NCI-H2171 treated with DMSO at 0.1 percent for 48 hours (cell line): ENCODE data around the gene LRRC10B.

Experiments used
- DNase-seq: peaks from one replicate; lab custom pipeline; 2025; lab: John Stamatoyannopoulos, UW

LRRC10B gene

DNA sequence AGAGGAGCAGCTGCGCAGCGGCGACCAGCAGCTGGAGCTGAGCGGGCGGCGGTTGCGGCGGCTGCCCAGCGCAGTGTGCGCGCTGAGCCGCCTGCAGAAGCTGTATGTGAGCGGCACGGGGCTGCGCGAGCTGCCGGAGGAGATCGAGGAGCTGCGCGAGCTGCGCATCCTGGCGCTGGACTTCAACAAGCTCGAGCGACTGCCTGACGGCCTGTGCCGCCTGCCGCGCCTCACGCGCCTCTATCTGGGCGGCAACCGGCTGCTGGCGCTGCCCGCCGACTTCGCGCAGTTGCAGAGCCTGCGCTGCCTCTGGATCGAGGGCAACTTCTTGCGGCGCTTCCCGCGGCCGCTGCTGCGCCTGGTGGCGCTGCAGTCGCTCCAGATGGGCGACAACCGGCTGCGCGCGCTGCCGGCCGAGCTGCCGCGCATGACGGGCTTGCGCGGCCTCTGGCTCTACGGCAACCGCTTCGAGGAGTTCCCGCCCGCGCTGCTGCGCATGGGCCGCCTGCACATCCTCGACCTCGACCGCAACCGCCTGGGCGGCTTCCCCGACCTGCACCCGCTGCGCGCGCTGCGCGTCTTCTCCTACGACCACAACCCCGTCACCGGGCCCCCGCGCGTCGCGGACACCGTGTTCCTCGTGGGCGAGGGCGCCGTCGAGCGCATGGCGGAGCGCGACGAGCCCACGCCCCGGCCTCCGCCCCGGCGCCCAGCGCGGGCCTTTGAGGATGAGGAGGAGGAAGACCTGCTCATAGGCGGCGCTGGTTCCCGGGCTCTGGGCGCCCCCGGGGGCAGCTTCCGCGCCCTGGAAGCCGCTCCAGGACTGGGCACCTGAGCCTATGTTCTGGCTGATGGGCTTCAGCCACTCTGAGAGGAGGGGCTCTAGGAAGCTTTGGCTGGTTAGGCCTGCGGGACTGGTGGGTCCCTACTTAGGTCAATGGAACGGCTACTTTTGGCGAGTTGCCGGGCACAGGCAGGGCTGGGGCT lies 787 bp downstream of the LRRC10B start:
- peak; percentile 89 for DNase-seq

DNA sequence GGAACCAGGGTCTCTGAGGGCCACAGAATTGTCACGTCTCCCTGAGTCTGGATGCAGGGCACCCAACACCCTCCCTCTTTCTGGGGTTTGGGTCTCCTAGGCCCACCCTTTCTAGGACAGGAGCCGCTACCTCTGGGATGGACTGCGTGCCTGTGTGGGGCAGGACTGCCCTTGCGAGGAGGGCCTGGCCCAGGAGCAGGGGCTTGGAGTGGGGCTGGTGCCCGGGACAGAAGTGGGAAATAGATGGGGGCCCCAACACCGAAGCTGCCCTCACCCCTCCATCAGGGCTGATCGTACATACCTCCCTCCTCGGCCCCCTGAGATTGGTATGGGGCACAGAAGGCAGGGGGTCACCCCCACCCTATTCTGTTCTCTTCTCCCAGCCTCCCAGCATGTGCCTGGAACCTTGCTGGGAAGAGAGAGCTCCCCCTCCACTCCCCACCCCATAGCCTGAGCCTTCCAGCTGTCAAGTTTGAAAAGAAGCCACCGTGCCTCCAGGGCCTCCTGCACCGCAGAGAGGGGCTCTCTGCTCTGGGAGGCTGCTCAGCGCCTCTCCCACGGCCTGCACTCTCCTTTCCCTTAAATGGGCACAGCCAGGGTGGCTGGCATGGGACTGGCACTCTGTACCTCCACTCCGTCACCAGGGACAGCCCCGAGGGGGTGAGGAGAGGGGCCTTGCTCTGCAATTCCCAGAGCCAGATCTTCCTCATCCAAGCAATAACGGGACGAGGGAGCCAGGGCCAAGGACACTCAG lies 1.8 kb downstream of the LRRC10B start:
- peak; percentile 60 for DNase-seq

- peak; percentile 25 for DNase-seq
These were observed 2.4 kb downstream of the LRRC10B start for GRCh38 chr11:61510974-61511373.

DNA sequence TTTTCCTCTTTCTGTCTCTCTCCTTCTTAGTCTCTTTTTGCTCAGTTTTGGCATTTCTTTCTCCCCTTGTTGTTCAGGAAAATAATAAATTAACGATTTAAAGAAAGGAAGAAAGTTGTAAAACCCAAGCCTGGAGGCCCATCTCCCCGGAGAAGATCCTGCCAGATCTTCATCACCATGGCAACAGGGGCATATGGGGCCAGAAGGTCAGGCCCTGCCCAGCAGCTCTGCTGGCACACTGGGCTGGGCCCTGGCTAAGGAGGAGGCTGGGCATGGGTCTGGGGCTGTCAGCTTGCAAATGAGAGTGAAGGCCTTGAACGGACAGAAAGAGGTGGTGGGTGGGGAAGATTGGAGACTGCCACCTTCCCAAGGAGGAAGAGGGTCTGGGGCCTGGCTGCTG lies 2.8 kb downstream of the LRRC10B start:
- no peak for DNase-seq

- DNase-seq, result peak; percentile 58
These were observed 3.9 kb downstream of the LRRC10B start for GRCh38 chr11:61512435-61512834.

- DNase-seq, result peak; percentile 84
These were observed 4.7 kb downstream of the LRRC10B start for GRCh38 chr11:61513143-61513765.

GRCh38 chr11:61514050-61514917 lies 5.7 kb downstream of the LRRC10B start:
- no peak for DNase-seq

GRCh38 chr11:61515686-61516085 lies 7.1 kb downstream of the LRRC10B start:
- no peak for DNase-seq

GRCh38 chr11:61516191-61516590 lies 7.6 kb downstream of the LRRC10B start:
- DNase-seq, result no peak

GRCh38 chr11:61516675-61517572 lies 8.4 kb downstream of the LRRC10B start:
- DNase-seq, result no peak

DNA sequence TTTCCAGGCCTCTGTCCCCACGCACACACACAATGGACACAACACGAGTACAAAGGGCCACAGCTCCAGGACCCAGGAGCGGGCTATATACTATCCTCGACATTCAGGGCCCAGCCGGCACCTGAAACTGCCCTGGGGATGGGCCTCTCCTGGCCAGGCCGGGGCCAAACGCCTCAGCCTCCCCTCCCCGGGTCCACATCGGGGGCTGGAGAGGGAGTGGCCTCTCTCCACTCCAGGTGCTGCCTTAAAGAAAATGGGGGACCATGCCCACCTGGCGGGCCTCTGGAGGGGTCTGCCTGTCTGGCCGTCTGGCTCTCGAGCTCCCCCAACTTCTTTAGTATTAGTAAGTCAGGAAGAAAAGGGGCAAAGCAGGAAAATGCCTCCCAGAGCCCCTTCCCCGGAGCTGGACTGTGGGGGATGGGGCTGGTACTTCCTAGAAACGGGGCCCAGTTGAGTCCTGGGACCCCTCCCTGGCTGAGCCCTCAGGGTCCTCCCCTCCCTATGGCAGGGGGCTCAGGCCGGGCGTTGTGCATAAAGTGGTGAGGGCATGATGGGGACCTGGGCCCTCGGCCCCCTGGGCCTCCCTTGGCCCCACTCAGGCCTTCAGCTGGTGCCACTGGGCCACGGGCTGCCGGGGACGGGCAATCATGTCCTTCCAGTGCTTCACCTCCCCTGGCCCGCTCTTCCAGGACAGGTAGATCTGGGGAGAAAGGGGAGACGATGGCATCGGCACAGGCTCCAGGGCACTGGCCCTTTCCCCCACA lies 9.7 kb downstream of the LRRC10B start:
- no peak for DNase-seq

GRCh38 chr11:61522881-61523280 lies 14.3 kb downstream of the LRRC10B start:
- DNase-seq, result no peak

DNA sequence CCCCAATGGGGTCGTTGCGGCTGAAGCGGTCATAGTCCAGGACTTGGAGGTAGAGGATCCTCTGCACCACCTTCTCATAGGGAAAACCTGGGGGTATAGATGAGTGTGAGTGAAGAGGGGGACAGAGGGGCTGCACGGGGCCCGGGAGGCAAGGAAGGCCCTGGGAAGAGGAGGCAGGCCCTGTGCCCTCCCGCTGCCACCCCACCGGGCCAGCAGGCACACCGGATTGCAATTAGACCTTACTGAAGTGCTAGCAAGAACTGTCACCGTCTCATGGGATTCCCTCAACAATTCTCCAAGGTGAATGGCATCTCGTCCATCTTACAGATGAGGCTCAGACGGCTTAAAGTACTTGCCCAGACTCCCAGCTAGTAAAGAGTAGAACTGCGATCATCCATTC lies 15.9 kb downstream of the LRRC10B start:
- DNase-seq, result no peak

DNA sequence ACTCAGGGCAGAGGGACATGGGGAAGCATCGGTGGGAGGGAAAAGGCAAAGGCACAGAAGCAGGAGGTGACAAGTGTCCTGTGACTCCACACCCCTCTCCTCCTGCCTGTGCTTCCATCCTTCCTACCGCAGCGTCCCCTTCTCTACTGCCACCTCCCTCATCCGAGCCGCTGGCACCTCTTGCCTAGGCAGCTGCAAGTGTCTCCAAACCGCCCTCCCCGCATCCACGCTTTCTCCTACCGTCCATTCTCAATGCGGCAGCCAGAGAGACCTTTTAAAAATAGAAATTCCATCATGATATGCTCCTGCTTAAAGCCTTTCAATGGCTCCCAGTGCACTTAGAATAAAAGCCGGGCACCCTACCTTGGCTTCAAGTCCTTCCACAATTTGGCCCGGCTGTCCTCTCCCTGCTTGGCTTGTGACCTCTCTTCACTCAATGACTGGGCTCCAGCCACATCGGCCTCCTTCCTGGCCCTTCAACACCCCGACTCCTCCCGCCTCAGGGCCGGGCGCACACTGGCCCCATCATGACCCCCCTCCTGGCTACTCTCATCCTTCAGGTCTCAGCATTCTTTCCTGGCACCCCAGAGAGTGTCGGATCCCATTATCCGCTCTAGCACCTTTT lies 16.5 kb downstream of the LRRC10B start:
- no peak for DNase-seq

GRCh38 chr11:61526229-61526628 lies 17.7 kb downstream of the LRRC10B start:
- no peak for DNase-seq

- peak; percentile 38 for DNase-seq
These were observed 18.6 kb downstream of the LRRC10B start for GRCh38 chr11:61526956-61527731.

DNA sequence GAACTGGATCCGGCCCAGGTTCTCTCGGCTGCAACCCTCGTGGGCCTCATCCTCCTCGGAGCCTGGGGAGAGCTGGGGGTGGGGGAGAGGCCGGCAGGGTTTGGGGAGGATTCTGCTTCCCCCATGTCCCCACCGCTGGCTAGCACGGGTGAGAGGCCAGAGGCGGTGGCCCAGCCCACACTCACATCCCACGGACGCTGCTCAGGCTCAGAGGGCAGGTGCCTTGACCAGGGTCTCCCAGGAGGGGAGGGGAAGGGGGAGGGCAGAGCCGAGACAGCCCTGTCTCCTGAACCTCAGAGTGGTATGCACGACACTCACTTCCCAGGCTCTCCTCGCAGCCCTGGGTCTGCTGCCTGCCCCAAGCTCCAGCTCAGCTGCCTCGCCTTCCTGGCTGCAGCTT lies 19.6 kb downstream of the LRRC10B start:
- DNase-seq, result no peak

- DNase-seq, result no peak
These were observed 21.1 kb downstream of the LRRC10B start for GRCh38 chr11:61529537-61530225.
